ENCODE measurements around the gene OPRL1.
"Not testable (repeated sequence)": the region's sequence is repeated elsewhere in the genome, so short reads cannot be mapped to it uniquely, and the experiment has no call there.

The OPRL1 gene

DNA sequence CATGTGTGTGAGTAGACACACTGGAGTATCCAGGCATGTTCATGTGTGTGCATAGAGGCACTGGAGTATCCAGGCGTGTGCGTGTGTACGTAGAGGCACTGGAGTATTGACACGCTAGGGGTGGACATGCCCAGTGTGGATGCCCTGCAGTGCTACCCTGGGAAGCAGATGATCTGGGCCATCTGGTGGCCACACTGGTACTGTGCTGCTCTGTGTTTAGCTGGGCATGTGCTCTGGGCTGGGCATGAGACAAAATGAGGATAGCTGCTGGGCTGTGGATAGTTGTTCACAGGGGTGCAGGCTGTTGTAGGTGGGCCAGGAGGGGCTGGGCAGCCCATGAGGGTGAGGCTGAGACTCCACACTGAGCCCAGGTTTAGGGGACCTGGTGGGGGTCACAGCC lies 51.5 kb downstream of the OPRL1 start:
- Histone ChIP-seq H2AFZ (ENCODE audit: low read length) (no peak overlapping the region), H4K20me1 (ENCODE audit: insufficient read depth, low read length) (no peaks in the 10 kb centered on the region)

DNA sequence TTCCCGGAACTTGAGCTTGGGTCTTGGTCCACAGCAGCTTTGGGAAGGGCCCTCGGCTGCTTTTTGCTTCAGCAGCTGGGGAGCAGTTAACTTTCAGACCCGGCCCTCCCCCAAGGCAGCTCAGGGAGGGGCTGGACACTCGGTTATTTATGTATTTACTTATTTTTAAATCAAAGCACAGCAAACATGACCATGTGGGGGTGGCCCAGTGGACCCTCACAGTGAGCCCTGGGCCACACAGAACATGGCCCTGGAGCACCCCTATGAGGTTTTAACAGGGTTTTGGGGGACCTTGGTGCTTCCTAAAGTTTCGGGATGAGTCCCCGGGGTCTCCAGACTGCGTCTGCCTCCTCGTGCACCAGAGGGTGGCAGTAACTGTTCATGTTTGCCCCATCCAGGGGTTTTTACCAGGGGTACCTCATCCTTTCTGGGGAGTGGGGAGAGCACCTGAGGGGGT lies 54.1 kb downstream of the OPRL1 start:
- H4K20me1 ChIP-seq (ENCODE audit: insufficient read depth, low read length), result no peaks in the 10 kb centered on the region
- no peak overlapping the region for H3K27ac ChIP-seq (ENCODE audit: low read depth, low read length, poor library complexity, severe bottlenecking)
- no peaks in the 10 kb centered on the region for H3K9me2 ChIP-seq (ENCODE audit: low read depth, low read length)
- H3K4me2 ChIP-seq (ENCODE audit: low read length), result no peak overlapping the region
- TF ChIP-seq EZH2 (IDR thresholded peaks at IDR 0.05; ENCODE audit: borderline replicate concordance, low read length) (no peak), CTCF (IDR thresholded peaks at IDR 0.05; ENCODE audit: low read length) (peak; percentile 40; the same call in 1 of the 2 replicates)
- no peaks in the 10 kb centered on the region for H3K79me2 ChIP-seq (ENCODE audit: insufficient read depth, low read length)
- H3K27me3 ChIP-seq (ENCODE audit: insufficient read depth, low read length), result no peaks in the 10 kb centered on the region
- H3K4me3 ChIP-seq (ENCODE audit: low read depth, low read length, poor library complexity, severe bottlenecking), result no peak overlapping the region
- no peaks in the 10 kb centered on the region for H3K9me3 ChIP-seq (ENCODE audit: low read length)
- no peak overlapping the region for H2AFZ ChIP-seq (ENCODE audit: low read length)
- H3K4me1 ChIP-seq (ENCODE audit: insufficient read depth, low read length, severe bottlenecking), result no peaks in the 10 kb centered on the region
- H3K9ac ChIP-seq (ENCODE audit: low read length), result no peak overlapping the region
- H3K36me3 ChIP-seq (ENCODE audit: insufficient read depth, low read length), result no peaks in the 10 kb centered on the region
- H3F3A ChIP-seq (ENCODE audit: insufficient read depth, low read length), result no peaks in the 10 kb centered on the region

More for the DNA sequence above, 51.5 kb downstream of the OPRL1 start:
- Histone ChIP-seq H3K4me3 (ENCODE audit: low read depth, low read length, poor library complexity, severe bottlenecking) (no peak overlapping the region), H3K36me3 (ENCODE audit: insufficient read depth, low read length) (no peaks in the 10 kb centered on the region), H3K4me2 (ENCODE audit: low read length) (no peak overlapping the region), H3K79me2 (ENCODE audit: insufficient read depth, low read length) (no peaks in the 10 kb centered on the region), H3K9me3 (ENCODE audit: low read length) (no peaks in the 10 kb centered on the region), H3K4me1 (ENCODE audit: insufficient read depth, low read length, severe bottlenecking) (no peaks in the 10 kb centered on the region), H3K9ac (ENCODE audit: low read length) (no peak overlapping the region), H3F3A (ENCODE audit: insufficient read depth, low read length) (no peaks in the 10 kb centered on the region), H3K9me2 (ENCODE audit: low read depth, low read length) (no peaks in the 10 kb centered on the region), H3K27ac (ENCODE audit: low read depth, low read length, poor library complexity, severe bottlenecking) (no peak overlapping the region), H3K27me3 (ENCODE audit: insufficient read depth, low read length) (no peaks in the 10 kb centered on the region)
- TF ChIP-seq EZH2 (IDR thresholded peaks at IDR 0.05; ENCODE audit: borderline replicate concordance, low read length), result no peak
- TF ChIP-seq CTCF (IDR thresholded peaks at IDR 0.05; ENCODE audit: low read length), result no peak

DNA sequence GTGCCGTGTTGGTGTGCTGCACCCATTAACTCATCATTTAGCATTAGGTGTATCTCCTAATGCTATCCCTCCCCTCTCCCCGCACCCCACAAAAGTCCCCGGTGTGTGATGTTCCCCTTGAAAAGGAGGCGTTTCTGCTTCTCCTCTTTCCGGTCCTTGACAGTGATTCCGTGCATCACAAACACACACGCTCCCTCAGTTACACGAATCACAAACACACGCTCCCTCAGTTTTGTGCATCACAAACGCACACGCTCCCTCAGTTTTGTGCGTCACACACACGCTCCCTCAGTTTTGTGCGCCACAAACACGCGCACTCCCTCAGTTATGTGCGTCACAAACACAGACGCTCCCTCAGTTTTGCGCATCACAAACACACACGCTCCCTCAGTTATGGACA lies 54.9 kb downstream of the OPRL1 start:
- not testable (repeated sequence) for H4K20me1 ChIP-seq (ENCODE audit: insufficient read depth, low read length); H3K36me3 ChIP-seq (ENCODE audit: insufficient read depth, low read length); H3K4me2 ChIP-seq (ENCODE audit: low read length); H3K4me3 ChIP-seq (ENCODE audit: low read depth, low read length, poor library complexity, severe bottlenecking); H3K27me3 ChIP-seq (ENCODE audit: insufficient read depth, low read length); H3K4me1 ChIP-seq (ENCODE audit: insufficient read depth, low read length, severe bottlenecking); H3F3A ChIP-seq (ENCODE audit: insufficient read depth, low read length); H3K79me2 ChIP-seq (ENCODE audit: insufficient read depth, low read length); H2AFZ ChIP-seq (ENCODE audit: low read length); H3K27ac ChIP-seq (ENCODE audit: low read depth, low read length, poor library complexity, severe bottlenecking); H3K9ac ChIP-seq (ENCODE audit: low read length); H3K9me2 ChIP-seq (ENCODE audit: low read depth, low read length); H3K9me3 ChIP-seq (ENCODE audit: low read length)

- H2AFZ ChIP-seq (ENCODE audit: low read length), result no peak overlapping the region
- H4K20me1 ChIP-seq (ENCODE audit: insufficient read depth, low read length), result no peaks in the 10 kb centered on the region
- H3K36me3 ChIP-seq (ENCODE audit: insufficient read depth, low read length), result no peaks in the 10 kb centered on the region
- H3K27ac ChIP-seq (ENCODE audit: low read depth, low read length, poor library complexity, severe bottlenecking), result no peak overlapping the region
- no peaks in the 10 kb centered on the region for H3K9me2 ChIP-seq (ENCODE audit: low read depth, low read length)
- H3K27me3 ChIP-seq (ENCODE audit: insufficient read depth, low read length), result no peaks in the 10 kb centered on the region
- no peaks in the 10 kb centered on the region for H3K79me2 ChIP-seq (ENCODE audit: insufficient read depth, low read length)
- TF ChIP-seq CTCF (IDR thresholded peaks at IDR 0.05; ENCODE audit: low read length) (no peak), EZH2 (IDR thresholded peaks at IDR 0.05; ENCODE audit: borderline replicate concordance, low read length) (no peak)
- H3K4me2 ChIP-seq (ENCODE audit: low read length), result no peak overlapping the region
- H3K4me3 ChIP-seq (ENCODE audit: low read depth, low read length, poor library complexity, severe bottlenecking), result no peak overlapping the region
- H3F3A ChIP-seq (ENCODE audit: insufficient read depth, low read length), result no peaks in the 10 kb centered on the region
- H3K9ac ChIP-seq (ENCODE audit: low read length), result no peak overlapping the region
- H3K9me3 ChIP-seq (ENCODE audit: low read length), result no peaks in the 10 kb centered on the region
- no peaks in the 10 kb centered on the region for H3K4me1 ChIP-seq (ENCODE audit: insufficient read depth, low read length, severe bottlenecking)
Observed at GRCh38 chr20:64136004-64136710, 56.3 kb downstream of the OPRL1 start.
